Measurements from ENCODE around the gene ATP5F1E.
"Not testable (repeated sequence)": the region's sequence is repeated elsewhere in the genome, so short reads cannot be mapped to it uniquely, and the experiment has no call there.

ATP5F1E gene

DNA sequence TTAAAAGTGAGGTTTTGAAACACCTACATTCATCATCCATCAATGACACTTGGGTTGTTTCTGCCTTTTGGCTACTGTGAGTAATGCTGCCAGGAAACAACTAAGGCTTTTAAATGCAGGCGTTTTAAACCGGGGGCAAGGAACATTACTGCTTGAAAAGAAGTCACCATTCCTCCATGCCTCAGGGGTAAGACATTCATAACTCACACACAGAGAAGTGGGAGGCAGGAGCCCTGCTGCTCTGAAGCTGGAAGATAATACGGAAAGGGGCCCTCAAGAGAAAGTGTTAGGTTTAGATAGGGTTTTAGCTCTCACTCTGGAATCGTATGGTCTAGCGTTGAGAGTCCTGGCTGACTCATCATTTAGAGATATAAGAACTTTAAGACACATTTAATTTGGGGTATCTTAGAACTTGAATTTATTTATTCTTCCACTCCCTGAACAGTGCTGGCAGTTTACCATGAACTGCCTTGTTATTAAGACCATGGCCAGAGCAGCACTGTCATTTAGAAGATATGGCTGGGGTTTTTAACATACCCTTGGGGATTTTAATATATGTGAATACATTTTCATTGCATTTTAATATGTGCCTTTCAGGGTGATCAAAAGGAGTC is 11.1 kb downstream of the ATP5F1E start:
- DNase-seq (ENCODE audit: low read depth in 3 of 3) = no peak

- DNase-seq (ENCODE audit: low read depth in 3 of 3) = no peak
These were observed 12.9 kb downstream of the ATP5F1E start, which contains the start of gene TUBB1 for GRCh38 chr20:59019217-59019616. Gene TUBB1 (plus strand): TSS chr20:59019429. CDS start chr20:59019523, 94 bp downstream.

DNA sequence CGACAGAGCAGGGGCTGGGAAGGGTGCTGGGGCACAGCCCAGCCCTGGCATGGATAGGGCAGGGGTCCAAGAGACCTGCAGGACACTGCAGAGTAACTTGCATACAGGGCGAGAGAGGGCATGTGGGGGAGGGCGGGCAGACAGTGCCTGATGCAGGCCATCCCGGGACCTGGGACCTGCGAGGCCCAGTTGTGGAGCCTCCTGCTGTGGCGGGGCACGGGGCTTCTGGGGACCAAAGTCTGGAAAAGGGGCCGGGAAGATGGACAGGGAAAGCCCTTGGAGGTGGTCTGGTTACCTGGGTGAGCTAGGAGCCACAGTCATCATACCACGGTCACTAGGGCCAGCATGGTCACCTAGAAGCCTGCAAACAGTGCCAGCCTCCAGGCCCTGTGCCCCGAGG is 13.3 kb downstream of the ATP5F1E start:
- no peak for DNase-seq (ENCODE audit: low read depth in 3 of 3)

DNA sequence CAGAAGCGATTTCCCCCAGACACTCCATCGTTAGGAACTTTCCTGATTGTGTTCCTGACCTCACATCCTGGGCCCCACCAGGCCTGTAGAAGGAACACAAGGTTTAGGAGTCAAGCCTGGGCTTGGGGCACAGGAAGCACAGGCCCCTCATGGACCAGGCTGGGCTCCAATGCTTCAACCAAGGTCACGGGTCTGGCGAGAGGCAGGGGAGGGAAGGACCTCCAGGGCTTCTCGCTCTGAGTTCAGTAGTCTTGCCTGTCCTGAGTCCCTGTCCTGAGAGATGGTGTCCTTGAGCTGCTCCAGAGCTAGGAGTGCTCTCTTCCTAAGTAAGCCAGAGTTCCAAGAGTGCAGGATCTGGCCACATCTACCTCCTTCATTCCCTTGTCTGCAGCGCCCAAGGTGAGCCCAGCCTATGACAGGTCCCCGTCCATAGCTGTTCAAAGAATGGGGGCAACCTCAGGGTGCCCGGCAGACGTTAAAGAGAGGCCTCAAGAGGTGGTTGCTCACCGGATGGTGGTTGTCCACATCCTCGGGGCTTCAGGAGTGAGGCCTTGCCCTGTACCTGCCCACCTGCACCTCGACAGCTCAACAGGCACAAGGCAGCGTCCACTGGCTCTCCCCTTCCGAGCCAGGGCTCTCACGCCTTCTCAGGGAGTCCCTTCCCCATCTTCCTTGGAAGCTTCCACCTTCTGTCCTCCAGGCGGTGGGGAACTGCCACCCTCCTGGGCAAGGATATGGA is 14.5 kb downstream of the ATP5F1E start:
- DNase-seq (ENCODE audit: low read depth in 3 of 3) = no peak

- DNase-seq (ENCODE audit: low read depth in 3 of 3) = no peak
These were observed 15.2 kb downstream of the ATP5F1E start for GRCh38 chr20:59016795-59017492.

DNA sequence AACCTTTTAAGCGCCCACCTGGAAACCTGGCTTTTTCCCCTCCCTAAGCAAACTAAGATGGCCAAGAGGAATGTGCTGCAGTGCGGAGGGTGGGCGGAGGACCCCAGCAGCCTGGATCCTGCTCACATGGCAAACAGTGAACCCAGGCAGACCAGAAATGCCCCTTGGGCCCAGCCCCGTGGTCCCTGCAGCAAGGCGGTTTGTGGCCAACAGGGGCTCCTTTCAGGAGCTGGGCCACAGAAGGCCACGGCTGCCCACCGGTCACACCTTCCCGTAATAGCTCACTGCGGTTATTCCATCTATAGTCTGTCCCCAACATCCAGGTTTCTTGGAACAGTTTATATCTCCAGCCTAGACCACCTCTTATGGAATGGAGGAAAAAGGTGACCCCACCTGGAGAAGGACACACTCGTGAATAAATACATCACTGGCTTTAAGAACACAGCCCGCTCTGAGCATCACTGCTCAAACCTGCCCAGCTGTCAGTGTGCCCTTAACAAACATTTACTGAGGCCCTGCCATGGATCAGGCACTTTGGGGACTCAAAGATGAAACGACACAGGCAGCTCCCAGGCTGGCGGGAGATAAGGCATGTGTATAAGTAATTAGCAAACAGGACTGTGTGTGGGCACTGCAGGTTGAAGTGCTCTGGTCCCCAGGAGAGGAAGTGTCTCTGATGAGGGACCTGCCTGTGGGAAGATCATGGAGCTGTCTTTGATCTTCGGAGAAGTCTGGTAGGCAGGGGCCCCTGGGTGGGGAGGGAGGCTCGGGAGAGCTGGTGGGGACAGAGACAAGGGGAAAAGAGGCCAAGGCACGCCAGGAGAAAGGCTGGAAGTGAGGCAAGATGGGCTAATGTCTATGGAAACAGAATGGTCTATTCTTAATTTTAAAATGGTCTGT is 16.1 kb downstream of the ATP5F1E start:
- no peak for DNase-seq (ENCODE audit: low read depth in 3 of 3)

DNA sequence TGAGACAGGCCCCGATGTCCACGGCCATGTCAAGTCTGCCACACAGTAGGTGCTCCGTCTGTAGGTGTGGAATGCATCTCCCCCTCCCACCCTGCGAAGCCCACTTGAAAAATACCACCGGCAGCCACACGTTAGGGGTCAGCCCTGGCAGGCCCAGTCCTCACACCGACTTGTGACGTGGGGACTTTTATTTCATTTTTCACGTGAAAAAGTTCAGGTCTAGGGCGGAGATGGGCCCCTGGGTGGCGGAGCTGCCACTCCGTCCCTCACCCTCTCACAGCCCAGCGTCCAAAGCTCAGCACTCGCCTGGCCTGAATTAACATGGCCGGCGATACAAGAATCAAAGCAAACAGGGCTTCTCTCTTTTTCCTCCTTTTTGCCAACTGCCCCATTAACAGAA is 16.7 kb downstream of the ATP5F1E start:
- no peak for DNase-seq (ENCODE audit: low read depth in 3 of 3)

- no peak for DNase-seq (ENCODE audit: low read depth in 3 of 3)
These were observed 17.3 kb downstream of the ATP5F1E start for GRCh38 chr20:59014680-59015389.

DNA sequence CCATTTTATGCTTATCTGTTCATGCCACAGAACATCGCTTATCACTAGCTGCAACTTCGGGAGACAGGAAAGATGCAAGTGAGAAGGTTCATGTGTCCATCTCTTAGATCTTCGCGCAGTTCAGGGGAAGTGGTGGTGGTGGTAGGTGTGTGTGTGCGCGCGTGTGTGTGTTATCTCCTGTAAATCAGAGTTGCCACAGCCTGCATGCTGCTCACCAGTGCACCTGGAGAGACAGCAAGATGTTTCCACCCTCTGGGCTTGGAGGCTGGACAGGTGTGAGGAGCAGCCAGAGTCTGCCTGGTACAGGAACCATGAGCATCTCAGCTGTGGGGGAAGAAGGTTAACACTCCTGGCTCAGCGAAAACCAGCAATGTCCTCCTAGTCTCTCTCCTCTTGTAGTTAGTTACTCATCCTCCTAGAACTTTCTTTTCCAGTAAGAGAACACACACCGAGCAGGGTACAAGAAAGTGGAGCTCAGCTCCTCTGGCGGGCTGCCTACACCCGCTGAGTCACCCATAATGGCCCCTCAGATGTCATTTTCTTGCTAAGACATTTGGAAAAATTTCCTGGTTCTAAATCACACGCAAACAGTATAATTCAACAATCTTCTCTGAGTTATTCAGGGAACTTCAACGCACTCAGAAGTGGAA is 18.1 kb downstream of the ATP5F1E start:
- DNase-seq (ENCODE audit: low read depth in 3 of 3) = no peak

DNA sequence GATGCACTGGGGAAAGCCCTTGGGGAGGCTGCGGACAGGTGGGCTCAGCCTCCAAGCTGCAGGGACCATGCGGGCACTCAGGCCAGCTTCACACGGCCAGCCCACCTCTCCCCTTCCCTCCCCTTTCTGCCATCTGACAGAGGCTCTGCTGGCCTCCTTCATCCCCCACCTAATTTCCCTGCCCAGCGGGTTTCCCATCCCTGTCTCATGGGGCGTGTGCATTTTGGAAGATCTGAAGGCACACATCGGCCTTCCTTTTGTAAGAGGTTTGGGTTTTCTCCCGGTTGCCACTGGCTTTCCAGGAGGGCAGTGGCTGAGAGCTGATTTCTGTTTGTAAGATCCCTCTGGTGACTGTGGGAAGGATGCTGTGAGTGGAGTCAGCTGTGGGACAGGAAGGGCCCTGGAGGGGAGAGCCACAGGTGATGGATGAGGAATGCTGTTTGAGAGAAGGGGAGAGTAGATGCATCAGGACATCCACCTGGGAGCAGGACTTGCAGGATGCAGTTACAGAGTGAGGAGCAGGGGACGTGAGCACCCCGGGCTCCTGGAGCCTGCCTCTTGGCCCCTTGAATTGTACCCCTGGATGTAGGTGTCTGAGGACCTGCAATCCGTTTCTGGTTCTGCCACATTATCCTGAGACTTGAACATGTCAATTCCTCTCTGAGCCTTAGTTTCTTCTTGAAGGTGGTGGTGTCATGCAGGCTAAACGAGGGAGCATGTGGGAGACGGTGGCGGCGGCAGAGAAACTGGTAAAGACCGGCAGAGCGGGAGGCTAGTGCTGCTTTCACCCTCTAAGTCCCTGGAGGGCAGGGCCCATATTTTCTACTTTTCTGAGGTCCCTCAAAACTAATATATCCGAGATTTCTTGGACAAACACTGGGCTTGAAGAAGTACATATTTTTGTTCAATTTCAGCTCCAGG is 18.8 kb downstream of the ATP5F1E start:
- DNase-seq (ENCODE audit: low read depth in 3 of 3) = no peak

DNA sequence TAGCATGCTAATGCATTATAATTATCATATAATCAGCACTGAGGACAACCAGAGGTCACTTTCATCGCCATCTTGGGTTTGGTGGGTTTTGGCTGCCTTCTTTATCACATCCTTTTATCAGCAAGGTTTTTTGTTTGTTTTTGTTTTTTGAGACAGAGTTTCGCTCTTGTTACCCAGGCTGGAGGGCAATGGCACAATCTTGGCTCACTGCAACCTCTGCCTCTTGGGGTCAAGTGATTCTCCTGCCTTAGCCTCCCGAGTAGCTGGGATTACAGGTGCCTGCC is 20.3 kb downstream of the ATP5F1E start:
- DNase-seq (ENCODE audit: low read depth in 3 of 3) = not testable (repeated sequence)

- no peak for DNase-seq (ENCODE audit: low read depth in 3 of 3)
These were observed 20.9 kb downstream of the ATP5F1E start for GRCh38 chr20:59010995-59011873.

- DNase-seq (ENCODE audit: low read depth in 3 of 3) = no peak
These were observed 21.7 kb downstream of the ATP5F1E start for GRCh38 chr20:59010321-59010994.

- DNase-seq (ENCODE audit: low read depth in 3 of 3) = no peak
These were observed 23.3 kb downstream of the ATP5F1E start for GRCh38 chr20:59008715-59009336.

DNA sequence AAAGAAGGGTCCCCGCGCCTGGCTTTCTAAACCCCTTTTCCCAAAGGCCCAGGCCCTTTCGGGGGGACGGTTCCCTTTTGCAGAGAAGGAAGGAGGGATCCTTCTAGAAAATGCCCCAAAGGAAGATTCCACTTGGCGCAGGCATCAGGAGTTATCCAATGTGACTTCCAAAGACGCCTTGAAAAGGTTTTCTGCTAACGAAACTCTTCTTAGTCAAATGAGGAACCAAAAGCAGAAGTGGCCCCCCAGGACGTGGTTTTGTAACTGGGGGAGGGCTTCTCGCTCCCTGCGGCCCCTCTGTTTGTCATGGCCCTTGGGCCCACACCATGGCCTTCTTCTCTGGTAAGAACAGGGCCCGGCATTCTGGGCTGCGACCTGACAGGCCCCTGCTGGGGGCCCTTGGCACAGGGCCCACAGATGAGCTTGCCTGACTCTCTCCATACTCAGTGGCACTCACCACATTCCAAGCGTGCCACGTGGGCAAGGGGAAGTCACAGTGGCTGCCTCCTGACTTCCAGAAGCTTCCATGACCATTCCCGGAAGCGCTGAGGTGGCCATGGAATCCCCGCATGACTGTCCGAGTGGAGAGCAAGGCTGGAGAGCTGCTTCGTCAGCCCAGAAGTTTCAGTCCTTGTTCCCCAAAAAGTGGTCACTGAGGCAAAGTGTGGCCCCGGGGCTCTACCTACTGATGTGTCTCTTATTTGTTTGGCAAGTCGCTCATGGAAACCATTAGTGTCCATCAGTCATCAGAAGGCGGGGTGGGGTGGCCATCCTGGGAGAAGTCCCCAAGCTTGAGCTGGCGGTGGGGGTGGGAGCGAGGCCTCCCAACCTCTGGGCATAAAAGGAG is 24.2 kb downstream of the ATP5F1E start:
- no peak for DNase-seq (ENCODE audit: low read depth in 3 of 3)

- peak in 1 of 3 experiments; percentile 35 for DNase-seq (ENCODE audit: low read depth in 3 of 3)
These were observed 25.1 kb downstream of the ATP5F1E start, which contains the start of gene CTSZ for GRCh38 chr20:59006864-59007664. Gene CTSZ (minus strand): TSS chr20:59007254. CDS start chr20:59007128, 126 bp downstream.
